SH-SY5Y (cell line): ENCODE measurements around the gene MRPS27.

Experiments used
- GATA2 ChIP-seq: IDR thresholded peaks from 2 replicates; pipeline ENCODE4 v1.6.1; 2011; ENCODE audit warnings: mild to moderate bottlenecking, low read depth, low read length
- GATA3 ChIP-seq: IDR thresholded peaks from 2 replicates; pipeline ENCODE4 v1.6.1; 2011; ENCODE audit warnings: low read depth, mild to moderate bottlenecking, low read length, moderate library complexity

DNA sequence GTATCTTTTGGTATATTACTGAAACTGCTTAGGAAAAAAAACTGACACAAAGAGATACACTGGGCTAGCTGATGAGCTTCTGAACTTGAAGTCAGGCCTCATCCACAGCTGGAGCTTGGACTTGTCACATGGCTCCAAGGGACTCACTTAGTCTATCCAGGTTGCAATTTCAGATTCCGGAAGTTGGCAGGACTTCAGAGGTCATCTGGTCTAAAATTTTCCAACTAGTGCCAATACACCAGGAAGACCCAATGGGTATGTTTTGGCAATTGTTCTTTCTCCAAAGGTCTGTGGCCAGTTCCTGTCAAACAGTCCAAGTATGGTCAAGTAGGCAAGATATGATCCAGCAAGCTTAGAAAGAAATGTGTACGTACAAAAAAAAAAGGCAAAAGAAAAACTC, 36.7 kb downstream of the MRPS27 start:
- TF ChIP-seq GATA2 = no peak
- no peak for TF ChIP-seq GATA3
